GM12873 (cell line): ENCODE data around the gene CUX1.

Experiments
- CTCF ChIP-seq: IDR thresholded peaks from 2 replicates; pipeline ENCODE4 v1.5.1; 2012; ENCODE audit warnings: low read depth, mild to moderate bottlenecking, moderate library complexity, low read length, control low read depth; ENCODE audit not compliant: insufficient read depth; ENCODE audit errors: missing control alignments

The CUX1 gene

DNA sequence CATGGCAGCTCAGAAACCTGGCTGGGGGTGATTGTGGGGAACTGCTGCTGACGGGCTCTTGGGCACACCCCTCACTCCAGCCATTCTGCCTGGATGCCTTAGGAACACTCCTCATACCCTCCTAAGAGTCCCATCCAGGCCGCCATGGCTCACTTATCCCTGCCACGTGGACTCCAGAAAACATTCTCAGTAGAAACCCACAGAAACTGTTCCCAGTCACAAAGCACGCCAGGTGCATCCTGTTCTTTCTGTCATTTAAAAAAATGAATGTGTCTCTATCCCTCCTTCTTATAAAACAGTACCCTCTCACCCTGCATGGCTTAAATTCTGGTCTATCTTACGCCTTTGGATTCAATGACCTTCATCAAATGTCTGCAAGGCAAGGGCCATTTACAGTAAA, 177.7 kb downstream of the CUX1 start:
- no peak for TF ChIP-seq CTCF

DNA sequence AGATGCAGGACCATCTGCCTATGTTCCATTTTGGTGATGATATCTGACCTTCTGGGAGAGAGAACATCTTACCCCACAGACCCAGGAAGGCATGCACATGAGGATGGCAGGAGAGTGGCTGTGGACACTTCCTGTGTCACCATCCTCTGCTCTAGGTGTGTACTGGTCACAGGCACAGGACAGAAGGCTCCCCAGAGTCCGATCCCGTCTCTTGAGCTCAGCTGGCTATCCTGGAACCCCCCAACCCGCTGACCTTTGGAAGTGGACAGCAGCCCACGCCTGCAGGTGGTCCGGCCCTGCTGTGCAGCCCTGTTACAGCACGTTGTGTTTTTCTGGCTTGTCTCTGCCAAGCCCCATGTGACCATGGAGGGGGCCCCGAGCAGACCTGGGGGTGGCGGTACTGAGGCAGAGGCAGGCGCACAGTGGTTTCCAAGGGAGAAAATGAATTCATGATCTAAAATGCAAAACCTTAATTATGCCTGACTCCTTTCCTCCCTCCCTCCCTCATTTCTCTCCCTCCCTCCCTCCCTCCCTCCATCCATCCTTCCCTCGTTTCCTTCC, 178.8 kb downstream of the CUX1 start:
- no peak for TF ChIP-seq CTCF

GRCh38 chr7:101996876-101997275, 179.4 kb downstream of the CUX1 start:
- no peak for TF ChIP-seq CTCF

DNA sequence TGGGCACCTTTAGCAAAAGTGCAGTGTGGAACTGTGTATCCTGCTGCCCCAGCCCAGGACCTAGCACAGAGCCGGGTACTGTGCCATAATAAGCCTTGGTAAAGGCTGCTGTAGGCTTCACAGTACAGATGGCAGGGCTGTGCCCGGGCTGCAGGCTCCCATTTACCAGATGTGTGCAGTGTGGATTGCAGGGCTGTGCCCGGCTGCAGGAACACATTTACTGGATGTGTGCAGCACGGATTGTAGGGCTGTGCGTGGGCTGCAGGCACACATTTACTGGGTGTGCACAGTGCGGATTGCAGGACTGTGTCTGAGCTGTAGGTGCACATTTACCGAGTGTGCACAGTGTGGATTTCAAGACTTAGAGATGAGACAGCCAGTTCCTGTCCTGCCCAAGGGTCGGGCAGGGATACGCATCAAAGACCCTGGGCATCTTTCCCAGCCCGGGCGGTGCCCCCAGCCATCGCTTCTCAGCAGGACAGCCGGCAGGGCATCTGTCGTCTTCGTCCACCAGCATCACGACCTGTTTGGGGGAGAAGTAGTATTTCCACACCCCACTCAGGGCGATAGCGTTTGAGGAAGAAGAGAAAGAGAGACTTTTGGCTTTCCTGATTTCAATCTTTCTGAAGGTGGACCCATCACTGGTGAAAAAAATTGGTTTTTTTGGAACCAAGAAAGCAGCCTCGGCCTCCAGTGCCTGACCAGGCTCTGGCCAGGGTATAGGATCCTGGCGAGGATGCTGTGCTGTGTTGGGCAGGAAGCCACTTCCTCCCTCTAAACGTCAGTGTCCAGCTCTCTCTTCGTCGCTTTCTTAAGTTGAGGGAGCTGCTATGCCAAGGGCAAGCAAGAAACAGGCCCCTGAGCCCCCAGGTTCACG, 180.8 kb downstream of the CUX1 start:
- TF ChIP-seq CTCF, result no peak

GRCh38 chr7:101998906-101999240, 181.4 kb downstream of the CUX1 start:
- TF ChIP-seq CTCF, result no peak

GRCh38 chr7:101999393-101999792, 182.0 kb downstream of the CUX1 start:
- TF ChIP-seq CTCF, result no peak

GRCh38 chr7:102000123-102000522, 182.7 kb downstream of the CUX1 start:
- TF ChIP-seq CTCF, result no peak
